ENCODE data around the gene CLIC3.

Gene CLIC3

DNA sequence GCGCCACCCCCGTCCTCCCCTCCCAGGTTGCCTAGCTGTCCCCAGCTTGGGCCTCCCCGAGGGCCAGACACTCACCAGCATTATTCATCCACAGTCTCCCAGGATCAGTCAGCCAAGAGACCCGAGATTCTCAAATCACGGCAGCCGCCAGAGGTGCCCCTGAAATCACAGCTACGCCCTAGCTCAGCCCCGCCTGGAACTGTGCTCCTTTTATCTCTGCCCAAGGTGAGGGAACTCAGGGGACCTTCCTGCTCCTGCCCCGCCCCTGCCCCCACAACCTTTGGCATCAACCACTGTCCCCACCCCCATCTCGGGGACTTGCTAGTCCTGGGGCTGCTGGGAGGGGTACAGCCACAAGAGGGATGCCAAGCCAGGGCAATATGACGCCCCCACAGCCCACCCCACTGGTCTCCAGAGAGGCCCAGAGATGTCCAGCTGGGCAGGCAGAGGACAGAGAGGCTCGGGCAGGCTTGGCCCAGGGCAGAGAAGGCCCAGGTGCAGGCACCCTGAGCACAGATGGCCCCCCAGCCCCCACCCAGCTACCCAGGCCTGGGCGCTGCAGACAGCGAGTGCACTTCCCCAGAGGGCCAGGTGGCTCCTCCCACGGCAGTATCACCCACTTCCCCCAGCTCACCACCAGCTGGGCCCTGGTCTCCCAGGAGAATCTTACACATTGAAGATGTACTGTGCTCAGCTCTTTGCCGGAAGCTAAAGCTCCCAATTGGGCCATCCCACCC lies 35.7 kb upstream of the CLIC3 start, which contains the start of gene FUT7:
TSS of gene FUT7 (minus strand) at position 185 of the 737 bp plus-strand sequence. CDS start at position 88, 97 bp downstream.
- no peak for TF ChIP-seq CTCF (IDR thresholded peaks at IDR 0.05; ENCODE audit: insufficient read depth, low read length, missing control alignments)
- no peak within 1 kb of the TSS for H3K4me3 ChIP-seq (ENCODE audit: low read depth, low read length)
- CTCF ChIA-PET, result interaction anchor here (0.5 to 14.2 kb wide), 12 partner anchors 9 to 244 kb away, joined by 3 to 310 read pairs (median 4); partner anchors contain the start of genes ENTPD2 and SAPCD2
- no peak for DNase-seq (ENCODE audit: low read depth, low spot score)
- POLR2A ChIA-PET, result no interaction called here

DNA sequence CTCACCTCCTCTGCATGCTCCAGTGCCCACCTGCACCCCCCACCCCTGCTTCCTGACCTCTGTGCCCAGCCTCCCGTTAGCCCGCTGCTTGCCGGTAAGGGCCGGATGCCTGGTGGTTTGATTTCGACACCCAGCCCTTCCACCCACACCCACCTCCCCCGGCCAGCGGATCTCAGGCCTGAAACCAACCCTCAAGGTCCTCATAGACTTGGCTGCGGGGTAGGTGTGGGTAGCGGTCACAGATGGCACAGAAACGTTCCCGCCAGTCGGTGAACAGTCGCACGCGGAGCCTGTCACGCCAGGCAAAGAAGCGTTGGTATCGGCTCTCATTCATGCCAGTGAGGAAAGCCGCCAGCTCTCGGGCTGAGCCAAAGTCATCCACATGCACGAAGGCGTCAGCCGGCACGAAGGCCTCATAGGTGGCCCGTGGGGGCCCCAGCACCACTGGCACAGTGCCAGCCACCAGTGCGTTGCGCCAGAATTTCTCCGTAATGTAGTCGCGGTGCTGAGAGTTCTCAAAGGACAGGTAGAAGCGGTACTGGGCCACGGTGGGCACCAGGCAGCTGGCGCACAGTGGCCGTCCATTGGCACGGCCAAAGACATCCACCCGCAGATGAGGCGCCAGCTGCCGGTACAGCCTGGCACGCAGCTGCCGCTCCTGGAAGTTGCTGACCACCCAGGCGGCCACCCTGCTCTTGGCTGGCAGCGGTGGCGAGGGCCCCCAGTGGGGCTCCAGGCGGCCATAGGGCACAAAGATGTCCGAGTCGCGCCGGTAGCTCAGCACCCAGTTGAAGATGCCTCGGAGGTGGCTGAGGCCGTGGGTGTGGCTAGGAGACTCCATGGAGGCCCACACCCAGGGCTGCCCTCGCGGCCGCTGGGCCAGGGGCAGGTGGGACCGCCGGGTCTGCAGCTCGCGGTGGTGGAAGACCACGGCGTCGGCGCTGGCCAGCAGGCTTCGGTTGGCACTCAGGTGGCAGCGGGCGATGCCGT lies 34.5 kb upstream of the CLIC3 start:
- POLR2A ChIA-PET, result no interaction called here
- CTCF ChIA-PET, result interaction anchor here (0.9 to 14.2 kb wide), 15 partner anchors 10 to 243 kb away, joined by 3 to 310 read pairs (median 16); partner anchors contain the start of genes C8G, CLIC3, ENTPD2 and SAPCD2
- no peak overlapping the region for H3K4me3 ChIP-seq (ENCODE audit: low read depth, low read length)
- no peak for DNase-seq (ENCODE audit: low read depth, low spot score)
- no peak for TF ChIP-seq CTCF (IDR thresholded peaks at IDR 0.05; ENCODE audit: insufficient read depth, low read length, missing control alignments)

DNA sequence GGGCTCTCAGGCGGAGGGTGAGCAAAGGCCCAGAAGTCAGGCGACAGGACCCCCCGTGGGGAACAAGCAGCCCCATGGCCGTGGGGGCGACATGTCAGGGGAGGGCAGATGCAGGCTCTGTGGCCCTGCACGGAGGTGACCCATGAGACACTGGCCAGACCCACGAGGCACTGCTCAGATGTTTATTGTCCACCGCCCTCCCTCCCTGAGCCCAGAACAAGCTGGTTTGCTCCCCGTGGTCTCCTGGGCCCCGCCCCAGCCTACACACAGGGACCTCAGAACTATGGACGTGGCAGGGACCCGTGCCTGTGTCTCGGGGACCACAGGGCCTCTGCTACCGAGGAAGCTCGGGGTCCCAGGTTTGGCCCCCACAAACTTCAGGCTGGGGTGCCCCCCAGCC lies 33.6 kb upstream of the CLIC3 start:
- no peak for TF ChIP-seq CTCF (IDR thresholded peaks at IDR 0.05; ENCODE audit: insufficient read depth, low read length, missing control alignments)
- DNase-seq (ENCODE audit: low read depth, low spot score), result no peak
- H3K4me3 ChIP-seq (ENCODE audit: low read depth, low read length), result no peak overlapping the region
- ChIA-PET CTCF (interaction anchor here (0.5 to 14.2 kb wide), 50 partner anchors 8 to 242 kb away, joined by 3 to 310 read pairs (median 6); partner anchors contain the start of genes AJM1, C8G, CLIC3 and CYSRT1), POLR2A (interaction anchor here (1.6 kb wide), 1 partner anchor 40 kb away, joined by 4 read pairs; the partner anchor contains the start of gene SAPCD2)

DNA sequence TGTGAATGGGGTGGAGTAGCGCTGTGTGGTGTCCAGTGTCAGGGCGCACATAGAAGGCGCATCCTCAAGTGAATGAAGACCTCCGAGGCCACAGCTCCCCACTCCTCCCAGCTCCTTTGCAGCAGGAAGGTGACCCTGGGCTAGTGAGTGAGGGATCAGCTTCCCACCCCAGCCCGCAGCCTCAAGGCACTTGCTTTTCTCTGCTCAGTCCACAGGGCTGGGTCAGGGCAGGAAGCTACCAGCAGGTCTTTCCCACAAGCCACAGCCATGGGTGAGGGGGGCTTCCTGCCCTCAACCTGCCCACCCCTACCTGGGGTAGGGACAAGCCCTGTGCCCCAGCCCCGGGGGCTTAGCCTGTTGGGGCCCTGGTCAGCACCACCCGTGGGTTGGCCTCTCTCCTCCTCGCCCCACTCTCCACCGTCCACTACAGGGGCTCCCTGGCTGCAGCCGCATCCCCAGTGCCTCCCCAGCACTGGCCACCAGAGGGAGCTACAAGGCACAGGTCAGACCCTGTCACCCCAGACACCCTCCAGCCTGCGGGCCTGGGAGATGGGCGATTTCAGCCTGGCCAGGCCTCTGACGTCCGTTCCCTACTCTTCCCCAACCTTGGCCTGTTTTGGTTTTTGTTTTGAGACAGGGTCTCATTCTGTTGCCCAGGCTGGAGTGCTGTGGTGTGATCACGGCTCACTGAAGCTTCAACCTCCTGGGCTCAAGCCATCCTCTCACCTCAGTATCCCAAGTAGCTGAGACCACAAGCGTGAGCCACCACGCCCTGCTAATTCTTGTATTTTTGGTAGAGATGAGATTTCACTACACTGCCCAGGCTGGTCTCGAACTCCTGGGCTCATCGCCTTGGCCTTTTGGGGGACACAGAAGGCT lies 32.9 kb upstream of the CLIC3 start:
- no peak overlapping the region; the same call in 1 of the 2 replicates for H3K4me3 ChIP-seq (ENCODE audit: low read depth, low read length)
- TF ChIP-seq CTCF (IDR thresholded peaks at IDR 0.05; ENCODE audit: insufficient read depth, low read length, missing control alignments), result peak; percentile 97
- POLR2A ChIA-PET, result interaction anchor here (0.7 to 1.6 kb wide), 2 partner anchors 41 to 212 kb away, joined by 4 read pairs; partner anchors contain the start of genes SAPCD2 and TUBB4B

DNA sequence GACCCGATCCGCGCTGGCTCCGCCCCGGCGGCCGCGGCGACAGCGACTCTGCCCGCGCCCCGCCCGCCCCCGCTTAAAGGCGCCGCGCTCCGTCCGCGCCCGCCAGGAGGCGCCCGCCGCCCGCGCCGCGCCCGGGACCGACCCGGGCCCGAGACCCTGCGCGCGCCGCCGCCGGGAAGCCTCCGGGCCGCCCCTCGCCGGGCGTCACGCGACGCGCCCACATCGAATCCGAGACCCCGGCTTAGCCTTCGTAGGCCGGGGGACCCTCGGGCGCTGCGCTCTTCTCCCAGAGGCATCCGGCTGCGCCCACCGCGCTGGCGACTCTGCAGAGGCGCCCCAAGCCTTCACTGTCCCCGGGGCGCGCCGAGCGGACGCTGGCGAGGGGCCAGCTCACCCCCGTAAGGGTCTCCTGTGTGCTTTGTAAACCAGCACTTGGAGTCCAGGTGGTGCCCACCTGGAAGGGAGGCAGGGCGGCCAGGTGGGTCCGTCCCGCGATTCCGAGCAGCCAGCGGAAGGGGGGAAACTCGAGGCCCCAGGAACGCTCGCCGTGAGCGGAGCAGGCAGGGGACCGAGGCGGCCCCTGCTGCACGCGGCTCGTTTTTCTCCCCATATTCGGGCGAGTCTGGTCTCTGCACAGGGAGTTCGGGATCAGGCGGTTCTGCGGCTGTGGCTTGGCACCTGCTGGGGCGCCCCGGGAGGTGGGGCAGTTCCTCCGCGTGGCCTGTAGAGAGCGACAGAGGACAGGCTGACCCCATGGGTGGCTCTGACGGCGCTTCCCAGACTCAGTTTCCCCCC lies 32.1 kb upstream of the CLIC3 start:
- peak; percentile 53 for TF ChIP-seq CTCF (IDR thresholded peaks at IDR 0.05; ENCODE audit: insufficient read depth, low read length, missing control alignments)
- DNase-seq (ENCODE audit: low read depth, low spot score), result no peak
- CTCF ChIA-PET, result interaction anchor here (0.7 to 14.2 kb wide), 54 partner anchors 8 to 301 kb away, joined by 3 to 310 read pairs (median 6); partner anchors contain the start of genes AJM1, C8G, CLIC3 and ENTPD2
- POLR2A ChIA-PET, result interaction anchor here (1.6 kb wide), 1 partner anchor 42 kb away, joined by 4 read pairs; the partner anchor contains the start of gene SAPCD2
- peak overlapping the region; percentile 59 for H3K4me3 ChIP-seq (ENCODE audit: low read depth, low read length)

More for the DNA sequence above, 32.9 kb upstream of the CLIC3 start:
- CTCF ChIA-PET, result interaction anchor here (0.5 to 14.2 kb wide), 63 partner anchors 8 to 302 kb away, joined by 3 to 310 read pairs (median 5); partner anchors contain the start of genes AJM1, C8G, CLIC3 and CYSRT1
- DNase-seq (ENCODE audit: low read depth, low spot score), result no peak
